HepG2 (cell line): Measurements from ENCODE around the gene RANBP3. TPM values are rescaled to one million over a fixed set of nuclear protein-coding genes. Genes with fewer than 3 reads are reported as not detected.

Experiments
- CHD4 ChIP-seq: fragments of 200-600 bp; sonication (generic); IDR thresholded peaks from 2 replicates; pipeline ENCODE4 v1.7.0; 2017; ENCODE audit warnings: mild to moderate bottlenecking, low read length, borderline replicate concordance
- E2F5 ChIP-seq: sonication (generic); formaldehyde crosslinking; conservative IDR thresholded peaks from 2 replicates; pipeline ENCODE4 v1.4.0; 2020; ENCODE audit warnings: missing genetic modification reagents
- HHEX ChIP-seq: IDR thresholded peaks from 2 replicates; pipeline ENCODE4 v1.6.1; 2016; ENCODE audit warnings: control low read depth
- PAF1 ChIP-seq: IDR thresholded peaks from 2 replicates; pipeline ENCODE4 v1.6.1; 2016; ENCODE audit warnings: missing genetic modification reagents, missing compliant biosample characterization
- TARDBP ChIP-seq: sonication (generic); formaldehyde crosslinking; IDR thresholded peaks from 2 replicates; pipeline ENCODE4 v1.8.0; 2022; ENCODE audit warnings: mild to moderate bottlenecking, missing genetic modification reagents
- ZNF143 ChIP-seq: sonication (generic); formaldehyde crosslinking; IDR thresholded peaks from 2 replicates; pipeline ENCODE4 v1.4.0; 2020; ENCODE audit warnings: missing genetic modification reagents
- ZNF607 ChIP-seq: sonication (generic); formaldehyde crosslinking; IDR thresholded peaks from 2 replicates; pipeline ENCODE4 v1.5.1; 2020; ENCODE audit warnings: missing genetic modification reagents, mild to moderate bottlenecking, borderline replicate concordance
- polyA plus RNA-seq, 8 experiments: library from polyadenylated mRNA; depleted of rRNA in 3 of 8; stranded (reverse) in 7 of 8; unstranded in 1 of 8; fragments of >200 nt; fragmentation: Illumina TruSeq in 4 of 8; extraction: Trizol in 4 of 8; gene quantifications; 2 replicates each; pipeline versions ENCODE4 v1.2.1 to v1.2.3, GENCODE V29; 2011 to 2016; ENCODE audit warnings: low read depth in 4 of 8, missing spikeins in 1 of 8, mixed read lengths in 1 of 8; ENCODE audit not compliant: insufficient read depth in 1 of 8
- total RNA-seq, 5 experiments: library from RNA; depleted of rRNA; stranded (reverse); fragments of >200 nt; fragmentation: Illumina TruSeq; extraction: Trizol; gene quantifications; 2 replicates each; pipeline ENCODE4 v1.2.3, GENCODE V29; 2016; ENCODE audit warnings: low read depth in 1 of 5
- TF ChIP-seq, protein P1 (sequence below): IDR thresholded peaks from 2 replicates; pipeline ENCODE4 v1.6.1; 2012; ENCODE audit warnings: low read length, improper control_type of control experiment
- TF ChIP-seq, protein P2 (sequence below): sonication (generic); formaldehyde crosslinking; IDR thresholded peaks from 2 replicates; pipeline ENCODE4 v1.5.0; 2020; ENCODE audit warnings: mild to moderate bottlenecking, missing genetic modification reagents
- TF ChIP-seq, protein P3 (sequence below): sonication (generic); formaldehyde crosslinking; IDR thresholded peaks from 2 replicates; pipeline ENCODE4 v1.5.1; 2020; ENCODE audit warnings: missing genetic modification reagents, mild to moderate bottlenecking, borderline replicate concordance
- TF ChIP-seq, protein P4 (sequence below): sonication (generic); formaldehyde crosslinking; IDR thresholded peaks from 2 replicates; pipeline ENCODE4 v1.9.0; 2021; ENCODE audit warnings: missing genetic modification reagents, mild to moderate bottlenecking, borderline replicate concordance
- TF ChIP-seq, protein P5 (sequence below): sonication (generic); formaldehyde crosslinking; IDR thresholded peaks from 2 replicates; pipeline ENCODE4 v1.4.0; 2020; ENCODE audit warnings: missing genetic modification reagents

RANBP3 gene
- total and polyA plus RNA-seq, 2 of the 13 experiments (the other 11 are each of a cell fraction or from before 2014, with no cell fraction given) = 39.5 to 149 TPM

DNA sequence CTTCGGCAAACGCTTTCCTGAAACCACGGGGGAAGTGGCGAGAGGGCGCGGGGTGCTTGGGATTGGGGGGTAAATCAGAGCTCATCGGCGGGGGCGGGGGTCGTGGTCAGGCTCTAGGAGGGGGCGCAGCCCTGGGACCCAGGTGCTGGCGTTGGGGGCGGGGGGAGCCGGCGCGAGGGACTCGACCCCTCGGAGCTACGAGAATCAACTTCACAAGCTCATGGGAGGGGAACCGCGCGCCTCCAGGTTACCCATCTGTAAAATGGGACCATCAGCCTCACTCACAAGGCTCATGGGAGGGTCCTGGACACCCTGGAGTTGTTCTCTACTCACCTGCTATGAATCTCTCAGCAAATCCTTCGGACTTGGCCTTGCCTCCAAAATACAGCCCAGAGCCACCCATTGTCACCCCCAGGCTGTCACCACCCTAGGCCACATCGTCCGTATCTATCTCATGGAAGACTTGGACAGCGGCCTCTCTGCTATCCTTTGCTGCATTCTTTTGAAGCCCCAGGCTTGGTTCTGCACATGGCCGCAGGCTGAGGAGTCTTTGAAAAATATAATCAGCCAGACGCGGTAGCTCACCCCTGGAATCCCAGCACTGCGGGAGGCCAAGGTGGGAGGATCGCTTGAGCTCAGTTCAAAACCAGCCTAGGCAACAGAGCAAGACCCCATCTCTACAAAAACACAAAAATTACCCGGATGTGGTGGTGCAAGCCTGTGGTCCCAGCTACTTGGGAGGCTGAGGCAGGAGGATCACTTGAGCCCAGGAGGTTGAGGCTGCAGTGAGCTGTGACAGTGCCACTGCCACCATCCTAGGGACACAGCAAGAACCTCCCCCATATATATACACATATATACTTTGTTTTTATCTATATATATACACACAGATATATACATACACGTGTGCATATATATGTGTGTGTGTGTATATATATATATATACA, 939 bp upstream of the RANBP3 start (continued):
- TF ChIP-seq, protein P1, sequence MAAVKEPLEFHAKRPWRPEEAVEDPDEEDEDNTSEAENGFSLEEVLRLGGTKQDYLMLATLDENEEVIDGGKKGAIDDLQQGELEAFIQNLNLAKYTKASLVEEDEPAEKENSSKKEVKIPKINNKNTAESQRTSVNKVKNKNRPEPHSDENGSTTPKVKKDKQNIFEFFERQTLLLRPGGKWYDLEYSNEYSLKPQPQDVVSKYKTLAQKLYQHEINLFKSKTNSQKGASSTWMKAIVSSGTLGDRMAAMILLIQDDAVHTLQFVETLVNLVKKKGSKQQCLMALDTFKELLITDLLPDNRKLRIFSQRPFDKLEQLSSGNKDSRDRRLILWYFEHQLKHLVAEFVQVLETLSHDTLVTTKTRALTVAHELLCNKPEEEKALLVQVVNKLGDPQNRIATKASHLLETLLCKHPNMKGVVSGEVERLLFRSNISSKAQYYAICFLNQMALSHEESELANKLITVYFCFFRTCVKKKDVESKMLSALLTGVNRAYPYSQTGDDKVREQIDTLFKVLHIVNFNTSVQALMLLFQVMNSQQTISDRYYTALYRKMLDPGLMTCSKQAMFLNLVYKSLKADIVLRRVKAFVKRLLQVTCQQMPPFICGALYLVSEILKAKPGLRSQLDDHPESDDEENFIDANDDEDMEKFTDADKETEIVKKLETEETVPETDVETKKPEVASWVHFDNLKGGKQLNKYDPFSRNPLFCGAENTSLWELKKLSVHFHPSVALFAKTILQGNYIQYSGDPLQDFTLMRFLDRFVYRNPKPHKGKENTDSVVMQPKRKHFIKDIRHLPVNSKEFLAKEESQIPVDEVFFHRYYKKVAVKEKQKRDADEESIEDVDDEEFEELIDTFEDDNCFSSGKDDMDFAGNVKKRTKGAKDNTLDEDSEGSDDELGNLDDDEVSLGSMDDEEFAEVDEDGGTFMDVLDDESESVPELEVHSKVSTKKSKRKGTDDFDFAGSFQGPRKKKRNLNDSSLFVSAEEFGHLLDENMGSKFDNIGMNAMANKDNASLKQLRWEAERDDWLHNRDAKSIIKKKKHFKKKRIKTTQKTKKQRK = no peak
- TF ChIP-seq, protein P2, sequence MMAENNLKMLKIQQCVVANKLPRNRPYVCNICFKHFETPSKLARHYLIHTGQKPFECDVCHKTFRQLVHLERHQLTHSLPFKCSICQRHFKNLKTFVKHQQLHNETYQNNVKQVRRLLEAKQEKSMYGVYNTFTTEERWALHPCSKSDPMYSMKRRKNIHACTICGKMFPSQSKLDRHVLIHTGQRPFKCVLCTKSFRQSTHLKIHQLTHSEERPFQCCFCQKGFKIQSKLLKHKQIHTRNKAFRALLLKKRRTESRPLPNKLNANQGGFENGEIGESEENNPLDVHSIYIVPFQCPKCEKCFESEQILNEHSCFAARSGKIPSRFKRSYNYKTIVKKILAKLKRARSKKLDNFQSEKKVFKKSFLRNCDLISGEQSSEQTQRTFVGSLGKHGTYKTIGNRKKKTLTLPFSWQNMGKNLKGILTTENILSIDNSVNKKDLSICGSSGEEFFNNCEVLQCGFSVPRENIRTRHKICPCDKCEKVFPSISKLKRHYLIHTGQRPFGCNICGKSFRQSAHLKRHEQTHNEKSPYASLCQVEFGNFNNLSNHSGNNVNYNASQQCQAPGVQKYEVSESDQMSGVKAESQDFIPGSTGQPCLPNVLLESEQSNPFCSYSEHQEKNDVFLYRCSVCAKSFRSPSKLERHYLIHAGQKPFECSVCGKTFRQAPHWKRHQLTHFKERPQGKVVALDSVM (CRISPR knock-in tag) = peak; percentile 92
- TF ChIP-seq, protein P3, sequence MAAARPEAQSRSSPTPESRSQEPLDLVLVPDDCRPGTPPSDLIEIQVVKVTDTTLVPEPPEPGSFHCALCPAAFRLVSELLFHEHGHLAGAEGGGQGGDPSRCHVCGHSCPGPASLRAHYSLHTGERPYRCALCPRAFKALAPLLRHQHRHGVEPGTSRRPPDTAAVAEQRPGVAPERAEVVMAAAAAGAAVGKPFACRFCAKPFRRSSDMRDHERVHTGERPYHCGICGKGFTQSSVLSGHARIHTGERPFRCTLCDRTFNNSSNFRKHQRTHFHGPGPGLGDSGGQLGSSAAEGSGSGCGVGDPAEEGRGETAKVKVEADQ (CRISPR knock-in tag) = no peak
- TF ChIP-seq, protein P4, sequence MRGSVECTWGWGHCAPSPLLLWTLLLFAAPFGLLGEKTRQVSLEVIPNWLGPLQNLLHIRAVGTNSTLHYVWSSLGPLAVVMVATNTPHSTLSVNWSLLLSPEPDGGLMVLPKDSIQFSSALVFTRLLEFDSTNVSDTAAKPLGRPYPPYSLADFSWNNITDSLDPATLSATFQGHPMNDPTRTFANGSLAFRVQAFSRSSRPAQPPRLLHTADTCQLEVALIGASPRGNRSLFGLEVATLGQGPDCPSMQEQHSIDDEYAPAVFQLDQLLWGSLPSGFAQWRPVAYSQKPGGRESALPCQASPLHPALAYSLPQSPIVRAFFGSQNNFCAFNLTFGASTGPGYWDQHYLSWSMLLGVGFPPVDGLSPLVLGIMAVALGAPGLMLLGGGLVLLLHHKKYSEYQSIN = no peak
- TF ChIP-seq, protein P5, sequence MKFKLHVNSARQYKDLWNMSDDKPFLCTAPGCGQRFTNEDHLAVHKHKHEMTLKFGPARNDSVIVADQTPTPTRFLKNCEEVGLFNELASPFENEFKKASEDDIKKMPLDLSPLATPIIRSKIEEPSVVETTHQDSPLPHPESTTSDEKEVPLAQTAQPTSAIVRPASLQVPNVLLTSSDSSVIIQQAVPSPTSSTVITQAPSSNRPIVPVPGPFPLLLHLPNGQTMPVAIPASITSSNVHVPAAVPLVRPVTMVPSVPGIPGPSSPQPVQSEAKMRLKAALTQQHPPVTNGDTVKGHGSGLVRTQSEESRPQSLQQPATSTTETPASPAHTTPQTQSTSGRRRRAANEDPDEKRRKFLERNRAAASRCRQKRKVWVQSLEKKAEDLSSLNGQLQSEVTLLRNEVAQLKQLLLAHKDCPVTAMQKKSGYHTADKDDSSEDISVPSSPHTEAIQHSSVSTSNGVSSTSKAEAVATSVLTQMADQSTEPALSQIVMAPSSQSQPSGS = no peak
- TF ChIP-seq TARDBP (CRISPR knock-in tag) (no peak), ZNF607 (no peak), PAF1 (no peak), HHEX (CRISPR knock-in tag) (no peak), CHD4 (peak; percentile 95), ZNF143 (no peak), E2F5 (CRISPR knock-in tag) (no peak)
